ENCODE measurements around the gene KCNJ10.

The KCNJ10 gene

GRCh38 chr1:160024195-160024905 lies 45.6 kb downstream of the KCNJ10 start:
- no peak for DNase-seq (ENCODE audit: low read depth, low spot score)

GRCh38 chr1:160022330-160023310 lies 47.3 kb downstream of the KCNJ10 start:
- no peak for DNase-seq (ENCODE audit: low read depth, low spot score)

- no peak for DNase-seq (ENCODE audit: low read depth, low spot score)
Measured at GRCh38 chr1:160021376-160022074, 48.4 kb downstream of the KCNJ10 start.

GRCh38 chr1:160020196-160020595 lies 49.8 kb downstream of the KCNJ10 start:
- no peak for DNase-seq (ENCODE audit: low read depth, low spot score)

GRCh38 chr1:160018900-160019299 lies 51.1 kb downstream of the KCNJ10 start:
- DNase-seq (ENCODE audit: low read depth, low spot score): no peak

GRCh38 chr1:160018347-160018746 lies 51.6 kb downstream of the KCNJ10 start:
- no peak for DNase-seq (ENCODE audit: low read depth, low spot score)

GRCh38 chr1:160017592-160017991 lies 52.4 kb downstream of the KCNJ10 start:
- DNase-seq (ENCODE audit: low read depth, low spot score): no peak

- no peak for DNase-seq (ENCODE audit: low read depth, low spot score)
Measured at GRCh38 chr1:160011781-160012180, 58.2 kb downstream of the KCNJ10 start.

GRCh38 chr1:160009801-160010200 lies 60.2 kb downstream of the KCNJ10 start:
- DNase-seq (ENCODE audit: low read depth, low spot score): no peak

GRCh38 chr1:160009081-160009480 lies 60.9 kb downstream of the KCNJ10 start:
- no peak for DNase-seq (ENCODE audit: low read depth, low spot score)

GRCh38 chr1:160007577-160008200 lies 62.3 kb downstream of the KCNJ10 start:
- DNase-seq (ENCODE audit: low read depth, low spot score): peak; percentile 9

- peak; percentile 79 for DNase-seq (ENCODE audit: low read depth, low spot score)
Measured at GRCh38 chr1:160006312-160006940, 63.5 kb downstream of the KCNJ10 start.

- no peak for DNase-seq (ENCODE audit: low read depth, low spot score)
Measured at GRCh38 chr1:160005070-160005469, 64.9 kb downstream of the KCNJ10 start.

GRCh38 chr1:160004425-160004824 lies 65.5 kb downstream of the KCNJ10 start:
- no peak for DNase-seq (ENCODE audit: low read depth, low spot score)

GRCh38 chr1:160004001-160004400 lies 66.0 kb downstream of the KCNJ10 start:
- DNase-seq (ENCODE audit: low read depth, low spot score): no peak

GRCh38 chr1:160001440-160001839 lies 68.5 kb downstream of the KCNJ10 start:
- no peak for DNase-seq (ENCODE audit: low read depth, low spot score)

GRCh38 chr1:159999204-159999603 lies 70.8 kb downstream of the KCNJ10 start:
- no peak for DNase-seq (ENCODE audit: low read depth, low spot score)

- DNase-seq (ENCODE audit: low read depth, low spot score): no peak
Measured at GRCh38 chr1:159996653-159997052, 73.3 kb downstream of the KCNJ10 start.

GRCh38 chr1:159994896-159995295 lies 75.1 kb downstream of the KCNJ10 start:
- DNase-seq (ENCODE audit: low read depth, low spot score): no peak

GRCh38 chr1:159993911-159994310 lies 76.0 kb downstream of the KCNJ10 start:
- DNase-seq (ENCODE audit: low read depth, low spot score): no peak

- DNase-seq (ENCODE audit: low read depth, low spot score): no peak
Measured at GRCh38 chr1:159992161-159992560, 77.8 kb downstream of the KCNJ10 start.

Measured in ELF-1 (cell line).